HepG2 (cell line): Measurements from ENCODE around the gene SH3GLB2.

Experiments used
- DNMT1 ChIP-seq: sonication (generic); formaldehyde crosslinking; IDR thresholded peaks from 2 replicates; pipeline ENCODE4 v1.5.1; 2020; ENCODE audit warnings: mild to moderate bottlenecking, missing genetic modification reagents
- SRF ChIP-seq: IDR thresholded peaks from 2 replicates; pipeline ENCODE4 v1.6.1; 2011; ENCODE audit warnings: mild to moderate bottlenecking, low read depth, low read length, moderate library complexity

DNA sequence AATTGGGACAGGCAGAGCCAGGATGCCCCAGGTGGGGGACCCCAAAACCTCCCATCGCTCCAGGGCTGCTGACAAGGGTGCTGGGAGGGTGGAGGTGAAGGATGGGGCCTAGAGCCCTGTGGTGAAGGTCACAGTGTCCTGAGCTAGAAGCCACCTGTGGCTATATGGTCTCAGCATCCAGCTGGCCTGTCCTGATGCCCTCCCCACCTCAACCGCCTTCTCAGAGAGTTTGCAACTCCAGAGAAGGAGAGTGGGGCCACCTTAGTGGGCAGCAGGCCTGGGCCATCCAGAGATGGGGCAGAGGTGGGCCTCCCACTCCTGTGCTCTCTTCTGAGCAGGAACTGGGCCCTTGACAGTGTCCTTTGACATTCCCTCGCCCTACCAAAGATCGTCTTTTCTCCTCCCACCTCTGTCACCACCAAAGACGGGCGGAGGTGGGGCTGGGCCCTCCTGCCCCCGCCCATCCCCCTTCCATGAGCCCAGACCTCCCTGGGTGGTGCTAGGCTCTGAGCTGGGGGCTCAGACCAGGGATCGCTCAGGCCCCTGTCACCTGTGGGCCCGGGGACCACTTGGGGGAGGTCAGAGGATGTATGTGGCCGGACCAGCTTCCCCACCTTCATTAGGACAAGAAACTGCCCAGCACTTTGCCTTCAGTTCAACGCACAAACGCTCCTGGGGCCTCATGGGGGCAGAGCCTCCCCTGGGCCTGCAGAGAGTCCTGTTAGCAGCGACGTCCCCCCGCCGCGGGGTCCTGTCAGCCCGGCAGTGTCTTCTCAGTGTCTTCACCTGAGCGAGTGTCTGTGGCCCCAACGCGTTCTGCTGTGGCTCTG is 42.8 kb upstream of the SH3GLB2 start:
- TF ChIP-seq DNMT1 (CRISPR knock-in tag) (no peak), SRF (no peak)
